Trophoblast cell (in vitro differentiated cells and primary cell): ENCODE measurements around the gene TCERG1L.
A peak's percentile ranks its signal among the peaks of the same experiment; 100 is the strongest.

Experiments used
- DNase-seq, 2 donors: peaks; one replicate each; pipeline ENCODE4 v3.0.0-alpha.2; 2016
- H2AFZ ChIP-seq: 2 replicates; pipeline ENCODE4 v1.6.1; 2013; ENCODE audit warnings: low read length, moderate library complexity, mild to moderate bottlenecking; ENCODE audit not compliant: insufficient read depth, poor library complexity
- H2AK5ac ChIP-seq: 2 replicates; pipeline ENCODE4 v1.6.1; 2013; ENCODE audit warnings: mild to moderate bottlenecking, low read length
- H2BK120ac ChIP-seq: 2 replicates; pipeline ENCODE4 v1.6.1; 2013; ENCODE audit warnings: low read length, mild to moderate bottlenecking, moderate library complexity; ENCODE audit not compliant: insufficient read depth, poor library complexity
- H2BK12ac ChIP-seq: 2 replicates; pipeline ENCODE4 v1.6.1; 2013; ENCODE audit warnings: mild to moderate bottlenecking, low read length, moderate library complexity
- H2BK5ac ChIP-seq: 2 replicates; pipeline ENCODE4 v1.6.1; 2013; ENCODE audit warnings: low read length, low read depth, moderate library complexity, mild to moderate bottlenecking; ENCODE audit not compliant: poor library complexity
- H3K14ac ChIP-seq: 2 replicates; pipeline ENCODE4 v1.6.1; 2013; ENCODE audit warnings: mild to moderate bottlenecking, low read length
- H3K18ac ChIP-seq: 2 replicates; pipeline ENCODE4 v1.6.1; 2013; ENCODE audit warnings: mild to moderate bottlenecking, low read length
- H3K23ac ChIP-seq: 2 replicates; pipeline ENCODE4 v1.6.1; 2013; ENCODE audit warnings: low read length
- H3K27ac ChIP-seq: 2 replicates; pipeline ENCODE4 v1.5.1; 2013; ENCODE audit warnings: low read depth, mild to moderate bottlenecking, inconsistent platforms, low read length, moderate library complexity
- H3K27me3 ChIP-seq: 2 replicates; pipeline ENCODE4 v1.6.1; 2013; ENCODE audit warnings: inconsistent platforms, mild to moderate bottlenecking, low read length, moderate library complexity; ENCODE audit not compliant: insufficient read depth
- H3K36me3 ChIP-seq, 2 experiments: 1 replicate in 1 of 2; 2 replicates in 1 of 2; pipeline ENCODE4 v1.6.1; 2013; ENCODE audit warnings: low read length in 2 of 2, mild to moderate bottlenecking in 2 of 2, moderate library complexity in 1 of 2; ENCODE audit not compliant: insufficient read depth in 2 of 2, control insufficient read depth in 1 of 2
- H3K4ac ChIP-seq: 2 replicates; pipeline ENCODE4 v1.6.1; 2013; ENCODE audit warnings: low read depth, mild to moderate bottlenecking, low read length, moderate library complexity
- H3K4me1 ChIP-seq, 2 experiments: 1 replicate in 1 of 2; 2 replicates in 1 of 2; pipeline ENCODE4 v1.6.1; 2013; ENCODE audit warnings: low read length in 2 of 2, mild to moderate bottlenecking in 2 of 2, moderate library complexity in 1 of 2; ENCODE audit not compliant: insufficient read depth in 2 of 2, control insufficient read depth in 1 of 2
- H3K4me2 ChIP-seq: 2 replicates; pipeline ENCODE4 v1.6.1; 2013; ENCODE audit warnings: inconsistent platforms, mild to moderate bottlenecking, low read length, moderate library complexity
- H3K4me3 ChIP-seq: 2 replicates; pipeline ENCODE4 v1.5.1; 2013; ENCODE audit warnings: mild to moderate bottlenecking, low read depth, low read length, inconsistent platforms
- H3K79me1 ChIP-seq: one replicate; pipeline ENCODE4 v1.6.1; 2013; ENCODE audit warnings: low read length
- H3K79me2 ChIP-seq: 2 replicates; pipeline ENCODE4 v1.6.1; 2013; ENCODE audit warnings: low read length, mild to moderate bottlenecking; ENCODE audit not compliant: control insufficient read depth, insufficient read depth, poor library complexity
- H3K9ac ChIP-seq: 2 replicates; pipeline ENCODE4 v1.6.1; 2013; ENCODE audit warnings: mild to moderate bottlenecking, low read length
- H3K9me3 ChIP-seq: 2 replicates; pipeline ENCODE4 v1.6.1; 2013; ENCODE audit warnings: low read depth, mild to moderate bottlenecking, control low read depth, inconsistent platforms, low read length; ENCODE audit not compliant: insufficient read depth
- H4K12ac ChIP-seq: 2 replicates; pipeline ENCODE4 v1.6.1; 2013; ENCODE audit warnings: low read depth, mild to moderate bottlenecking, low read length, moderate library complexity
- H4K8ac ChIP-seq: 2 replicates; pipeline ENCODE4 v1.6.1; 2013; ENCODE audit warnings: low read depth, mild to moderate bottlenecking, low read length, moderate library complexity
- H4K91ac ChIP-seq: one replicate; pipeline ENCODE4 v1.6.1; 2013; ENCODE audit warnings: low read depth, mild to moderate bottlenecking, low read length, moderate library complexity
- WGBS: extraction: QIAGEN DNeasy Blood & Tissue Kit; methylation state at CpG from one replicate; pipeline ENCODE4 v1.1.7; 2013; ENCODE audit warnings: missing lambda C conversion rate; ENCODE audit not compliant: insufficient read length, insufficient coverage; ENCODE audit errors: extremely low coverage; 5-methylcytosine and 5-hydroxymethylcytosine counted together

Gene TCERG1L

GRCh38 chr10:131243076-131243475, 68.4 kb downstream of the TCERG1L start:
- no peak overlapping the region for H3K9ac ChIP-seq
- H3K14ac ChIP-seq = no peak overlapping the region
- H2BK5ac ChIP-seq = no peak overlapping the region
- H3K23ac ChIP-seq = no peak overlapping the region
- H2AK5ac ChIP-seq = no peak overlapping the region
- H3K4me2 ChIP-seq = no peak overlapping the region
- H3K36me3 ChIP-seq = peaks cover 0 to 1% of the 10 kb centered on the region in 2 experiments
- H3K79me1 ChIP-seq = no peaks in the 10 kb centered on the region
- H3K9me3 ChIP-seq = peaks cover 7% of the 10 kb centered on the region
- H2BK120ac ChIP-seq = no peak overlapping the region
- no peak for DNase-seq
- no peak overlapping the region for H4K12ac ChIP-seq
- H4K91ac ChIP-seq = no peak overlapping the region
- no CpG with 5 or more reads among the region's 12 CpGs for WGBS
- H4K8ac ChIP-seq = no peak overlapping the region
- H3K18ac ChIP-seq = no peak overlapping the region
- H3K4me1 ChIP-seq = no peaks in the 10 kb centered on the region
- H3K27ac ChIP-seq = no peak overlapping the region
- no peaks in the 10 kb centered on the region for H3K27me3 ChIP-seq
- no peak overlapping the region for H2AFZ ChIP-seq
- no peak overlapping the region for H3K4me3 ChIP-seq
- H3K4ac ChIP-seq = no peak overlapping the region
- H3K79me2 ChIP-seq = no peaks in the 10 kb centered on the region
- no peak overlapping the region for H2BK12ac ChIP-seq

GRCh38 chr10:131242007-131242406, 69.5 kb downstream of the TCERG1L start:
- peak in 1 of 2 donors; percentile 54 for DNase-seq
- no peaks in the 10 kb centered on the region for H3K4me1 ChIP-seq
- H2BK12ac ChIP-seq = no peak overlapping the region
- no peak overlapping the region for H3K4ac ChIP-seq
- H3K4me2 ChIP-seq = no peak overlapping the region
- no peak overlapping the region for H2AK5ac ChIP-seq
- no CpG with 5 or more reads among the region's 8 CpGs for WGBS
- no peak overlapping the region for H2AFZ ChIP-seq
- H2BK120ac ChIP-seq = no peak overlapping the region
- no peaks in the 10 kb centered on the region for H3K79me2 ChIP-seq
- no peak overlapping the region for H3K18ac ChIP-seq
- H4K8ac ChIP-seq = no peak overlapping the region
- no peak overlapping the region for H2BK5ac ChIP-seq
- peaks cover 0 to 1% of the 10 kb centered on the region in 2 experiments for H3K36me3 ChIP-seq
- peaks cover 3% of the 10 kb centered on the region for H3K9me3 ChIP-seq
- H3K23ac ChIP-seq = no peak overlapping the region
- no peak overlapping the region for H4K91ac ChIP-seq
- no peak overlapping the region for H3K27ac ChIP-seq
- H3K27me3 ChIP-seq = no peaks in the 10 kb centered on the region
- no peak overlapping the region for H3K9ac ChIP-seq
- H3K14ac ChIP-seq = no peak overlapping the region
- no peak overlapping the region for H4K12ac ChIP-seq
- H3K4me3 ChIP-seq = no peak overlapping the region
- no peaks in the 10 kb centered on the region for H3K79me1 ChIP-seq

GRCh38 chr10:131240691-131241090, 70.8 kb downstream of the TCERG1L start:
- H3K18ac ChIP-seq = no peak overlapping the region

GRCh38 chr10:131239926-131240325, 71.6 kb downstream of the TCERG1L start:
- H4K91ac ChIP-seq = no peak overlapping the region
- H3K4ac ChIP-seq = no peak overlapping the region
- H3K27me3 ChIP-seq = no peaks in the 10 kb centered on the region
- H3K23ac ChIP-seq = no peak overlapping the region
- no peaks in the 10 kb centered on the region for H3K79me1 ChIP-seq
- H3K36me3 ChIP-seq = peaks cover 0 to 1% of the 10 kb centered on the region in 2 experiments
- H2BK12ac ChIP-seq = no peak overlapping the region
- no peaks in the 10 kb centered on the region for H3K79me2 ChIP-seq
- no peak overlapping the region for H2AFZ ChIP-seq
- H3K18ac ChIP-seq = no peak overlapping the region
- no peak overlapping the region for H3K14ac ChIP-seq
- no peaks in the 10 kb centered on the region for H3K4me1 ChIP-seq
- no peak overlapping the region for H3K4me3 ChIP-seq
- no peak overlapping the region for H3K27ac ChIP-seq
- no peak overlapping the region for H3K9ac ChIP-seq
- H3K4me2 ChIP-seq = no peak overlapping the region
- WGBS = no CpG with 5 or more reads among the region's 7 CpGs
- H4K8ac ChIP-seq = no peak overlapping the region
- no peak overlapping the region for H2AK5ac ChIP-seq
- peaks cover 4% of the 10 kb centered on the region for H3K9me3 ChIP-seq
- no peak overlapping the region for H2BK5ac ChIP-seq
- no peak for DNase-seq
- H2BK120ac ChIP-seq = no peak overlapping the region
- no peak overlapping the region for H4K12ac ChIP-seq

More at GRCh38 chr10:131240691-131241090, 70.8 kb downstream of the TCERG1L start:
- no peak overlapping the region for H3K4me3 ChIP-seq
- H3K14ac ChIP-seq = no peak overlapping the region
- H3K23ac ChIP-seq = no peak overlapping the region
- H3K27ac ChIP-seq = no peak overlapping the region
- H4K8ac ChIP-seq = no peak overlapping the region
- no peak overlapping the region for H3K4me2 ChIP-seq
- H3K36me3 ChIP-seq = peaks cover 0 to 1% of the 10 kb centered on the region in 2 experiments
- H3K4ac ChIP-seq = no peak overlapping the region
- H3K9ac ChIP-seq = no peak overlapping the region
- H3K79me2 ChIP-seq = no peaks in the 10 kb centered on the region
- no peaks in the 10 kb centered on the region for H3K4me1 ChIP-seq
- no peak overlapping the region for H2BK5ac ChIP-seq
- no peak overlapping the region for H2BK12ac ChIP-seq
- no peak overlapping the region for H4K12ac ChIP-seq
- no peak overlapping the region for H4K91ac ChIP-seq
- H3K27me3 ChIP-seq = no peaks in the 10 kb centered on the region
- H3K79me1 ChIP-seq = no peaks in the 10 kb centered on the region
- no peak for DNase-seq
- WGBS = no CpG with 5 or more reads among the region's 16 CpGs
- H2AK5ac ChIP-seq = no peak overlapping the region
- H2AFZ ChIP-seq = no peak overlapping the region
- H3K9me3 ChIP-seq = peaks cover 4% of the 10 kb centered on the region
- H2BK120ac ChIP-seq = no peak overlapping the region
